Activated T-helper 1 cell treated with anti-CD3 and anti-CD28 coated beads, Interleukin-12 subunit alpha, Interleukin-12 subunit beta, Interleukin-2, Interleukin-4 antibody, amounts not matched to agents 30 ng/mL and 10 ng/mL and 1 ng/mL, durations not matched to agents 14 hours and 24 hours and 36 hours (primary cell): ENCODE results near the gene UGT1A4. TPM values are rescaled to one million over a fixed set of nuclear protein-coding genes. Genes with fewer than 3 reads are reported as not detected.
"Not testable (repeated sequence)": the region's sequence is repeated elsewhere in the genome, so short reads cannot be mapped to it uniquely, and the experiment has no call there.

Experiments
- DNase-seq: peaks from one replicate; pipeline ENCODE4 v3.0.0; 2021; ENCODE audit warnings: low spot score
- H3K27ac Mint-ChIP-seq: one replicate; pipeline ENCODE4 v1.8.0; 2021; ENCODE audit warnings: mild to moderate bottlenecking, mixed read lengths
- H3K27me3 Mint-ChIP-seq: one replicate; pipeline ENCODE4 v1.8.0; 2022; ENCODE audit warnings: mild to moderate bottlenecking, moderate library complexity, mixed read lengths; ENCODE audit not compliant: insufficient read depth
- H3K36me3 Mint-ChIP-seq: one replicate; pipeline ENCODE4 v1.8.0; 2021; ENCODE audit warnings: low read depth, mixed read lengths
- H3K4me1 Mint-ChIP-seq: one replicate; pipeline ENCODE4 v1.8.0; 2021; ENCODE audit warnings: low read depth, mixed read lengths
- H3K4me3 Mint-ChIP-seq: one replicate; pipeline ENCODE4 v1.8.0; 2021; ENCODE audit warnings: mild to moderate bottlenecking, moderate library complexity, mixed read lengths
- H3K9me3 Mint-ChIP-seq: one replicate; pipeline ENCODE4 v1.8.0; 2021; ENCODE audit warnings: mixed read lengths
- intact Hi-C: fragments of 100-400 bp; cut with micrococcal nuclease; formaldehyde crosslinking; loops from one replicate; pipeline ENCODE4 v1.15.1; 2024
- total RNA-seq: library from RNA; stranded (reverse); gene quantifications from 2 replicates; pipeline ENCODE4 v1.2.3, GENCODE V29; 2022

The UGT1A4 gene
- total RNA-seq, 1 donor from 2014 or later, result not detected

DNA sequence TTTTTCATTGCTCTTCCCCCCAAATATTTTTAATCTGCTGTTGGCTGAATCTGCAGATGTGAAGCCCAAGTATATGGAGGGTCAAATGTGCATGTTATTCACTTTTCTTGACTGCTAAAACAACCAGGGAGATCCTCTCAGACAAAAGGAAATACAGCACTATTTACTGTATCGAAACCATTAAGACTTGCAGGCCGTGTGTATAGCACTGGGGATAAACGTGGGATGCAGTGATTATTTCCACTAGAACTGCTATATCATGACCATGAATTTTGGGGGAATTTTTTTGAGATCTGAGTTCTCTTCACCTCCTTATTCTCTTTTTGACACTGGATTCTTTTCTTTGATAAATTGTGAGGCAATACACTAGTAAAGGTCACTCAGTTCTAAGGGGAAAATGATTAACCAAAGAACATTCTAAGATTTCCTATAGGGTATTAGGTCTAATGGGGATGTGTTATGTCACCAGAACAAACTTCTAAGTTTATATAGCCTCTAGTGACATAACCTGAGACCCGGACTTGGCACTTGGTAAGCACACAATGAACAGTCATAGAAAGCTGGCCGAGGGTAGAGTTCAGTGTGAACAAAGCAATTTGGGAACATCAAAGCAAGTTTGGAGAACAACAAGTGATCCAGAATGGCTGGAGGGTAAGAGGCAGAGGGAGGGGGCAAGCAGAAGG lies 26.7 kb downstream of the UGT1A4 start:
- H3K4me1 Mint-ChIP-seq, result no peaks in the 10 kb centered on the region
- no peak overlapping the region for H3K4me3 Mint-ChIP-seq
- H3K9me3 Mint-ChIP-seq, result peaks cover 10% of the 10 kb centered on the region
- H3K27ac Mint-ChIP-seq, result no peak overlapping the region
- no peak for DNase-seq
- no peaks in the 10 kb centered on the region for H3K36me3 Mint-ChIP-seq
- intact Hi-C loops, result no loop called here
- no peaks in the 10 kb centered on the region for H3K27me3 Mint-ChIP-seq

DNA sequence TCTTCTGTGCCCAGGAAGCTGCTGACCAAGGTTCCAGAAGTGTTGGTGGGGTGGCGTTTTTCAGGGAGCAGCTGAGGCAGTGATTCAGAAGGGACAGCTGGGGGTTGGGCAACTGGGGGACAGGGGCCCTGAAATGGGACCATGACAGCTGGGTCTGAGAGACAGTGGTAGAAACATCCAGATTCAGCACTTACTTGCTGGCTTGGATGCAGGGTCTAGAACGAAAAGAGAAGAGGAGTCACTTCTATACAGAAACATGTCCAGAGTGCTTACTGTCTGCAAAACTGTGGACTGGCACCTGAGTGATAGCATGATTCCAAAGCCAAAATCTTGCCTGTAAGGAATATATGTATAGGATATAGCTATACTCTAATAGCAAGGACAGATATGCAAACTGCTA lies 27.3 kb downstream of the UGT1A4 start:
- H3K27ac Mint-ChIP-seq, H3K36me3 Mint-ChIP-seq, intact Hi-C loops, H3K4me1 Mint-ChIP-seq, DNase-seq, H3K27me3 Mint-ChIP-seq, H3K4me3 Mint-ChIP-seq: not testable (repeated sequence)
- peaks cover 12% of the 10 kb centered on the region for H3K9me3 Mint-ChIP-seq

GRCh38 chr2:233746475-233747282 lies 28.1 kb downstream of the UGT1A4 start:
- peaks cover 21% of the 10 kb centered on the region for H3K9me3 Mint-ChIP-seq
- H3K4me1 Mint-ChIP-seq, result no peaks in the 10 kb centered on the region
- no peak overlapping the region for H3K4me3 Mint-ChIP-seq
- H3K27ac Mint-ChIP-seq, result no peak overlapping the region
- H3K36me3 Mint-ChIP-seq, result peaks cover 1% of the 10 kb centered on the region
- no peaks in the 10 kb centered on the region for H3K27me3 Mint-ChIP-seq
- DNase-seq, result no peak
- intact Hi-C loops, result no loop called here

DNA sequence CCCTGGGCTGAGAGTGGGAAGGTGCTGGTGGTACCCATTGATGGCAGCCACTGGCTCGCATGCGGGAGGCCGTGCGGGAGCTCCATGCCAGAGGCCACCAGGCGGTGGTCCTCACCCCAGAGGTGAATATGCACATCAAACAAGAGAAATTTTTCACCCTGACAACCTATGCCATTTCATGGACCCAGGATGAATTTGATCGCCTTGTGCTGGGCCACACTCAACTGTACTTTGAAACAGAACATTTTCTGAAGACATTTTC lies 28.7 kb downstream of the UGT1A4 start:
- no peak for DNase-seq
- intact Hi-C loops, result no loop called here
- Mint-ChIP-seq H3K4me3 (no peak overlapping the region), H3K36me3 (peaks cover 1% of the 10 kb centered on the region), H3K9me3 (peaks cover 25% of the 10 kb centered on the region), H3K27ac (no peak overlapping the region), H3K27me3 (no peaks in the 10 kb centered on the region), H3K4me1 (no peaks in the 10 kb centered on the region)

DNA sequence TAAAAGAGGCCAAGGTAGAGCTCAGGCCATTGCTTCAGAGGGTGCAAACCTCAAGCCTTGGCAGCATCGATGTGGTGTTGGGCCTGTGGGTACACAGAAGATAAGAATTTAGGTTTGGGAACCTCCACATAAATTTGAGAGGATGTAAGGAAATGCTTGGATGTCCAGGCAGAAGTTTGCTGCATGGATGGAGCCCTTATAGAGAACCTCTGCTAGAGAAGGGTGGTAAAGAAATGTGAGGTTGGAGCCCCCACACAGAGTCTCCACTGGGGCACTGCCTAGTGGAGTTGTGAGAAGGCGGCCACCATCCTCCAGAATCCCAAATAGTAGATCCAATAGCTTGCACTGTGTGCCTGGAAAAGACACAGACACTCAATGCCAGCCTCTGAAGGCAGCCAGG lies 32.2 kb downstream of the UGT1A4 start:
- H3K4me1 Mint-ChIP-seq, H3K27me3 Mint-ChIP-seq, DNase-seq, H3K36me3 Mint-ChIP-seq, H3K27ac Mint-ChIP-seq, H3K4me3 Mint-ChIP-seq, intact Hi-C loops: not testable (repeated sequence)
- H3K9me3 Mint-ChIP-seq, result peaks cover 25% of the 10 kb centered on the region

DNA sequence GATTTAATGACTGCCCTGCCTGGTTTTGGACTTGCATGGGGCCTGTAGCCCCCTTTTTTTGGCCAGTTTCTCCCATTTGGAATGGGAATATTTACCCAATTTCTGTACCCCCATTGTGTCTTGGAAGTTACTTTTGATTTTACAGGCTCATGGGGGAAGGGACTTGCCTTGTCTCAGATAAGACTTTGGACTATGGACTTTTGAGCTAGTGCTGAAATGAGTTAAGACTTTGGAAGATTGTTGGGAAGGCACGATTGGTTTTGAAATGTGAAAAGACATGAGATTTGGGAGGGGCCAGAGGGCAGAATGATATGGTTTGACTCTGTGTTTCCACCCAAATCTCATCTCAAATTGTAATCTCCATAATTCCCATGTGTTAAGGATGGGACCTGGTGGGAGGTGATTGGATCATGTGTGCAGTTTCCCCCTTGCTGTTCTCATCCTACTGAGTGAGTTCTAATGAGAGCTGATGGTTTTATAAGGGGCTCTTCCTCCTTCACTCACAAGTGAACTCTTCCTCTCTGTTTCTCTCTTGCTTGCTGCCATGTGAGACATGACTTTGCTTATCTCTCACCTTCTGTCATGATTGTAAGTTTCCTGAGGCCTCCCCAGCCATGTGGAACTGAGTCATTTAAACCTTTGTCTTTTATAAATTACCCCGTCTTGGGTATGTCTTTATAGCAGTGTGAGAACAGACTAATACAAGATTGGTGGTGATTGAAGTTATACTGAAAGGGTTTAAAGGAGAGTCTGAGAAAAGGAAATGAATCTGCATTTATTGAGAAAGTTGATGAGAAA lies 32.9 kb downstream of the UGT1A4 start:
- H3K27ac Mint-ChIP-seq, H3K36me3 Mint-ChIP-seq, H3K27me3 Mint-ChIP-seq, H3K4me3 Mint-ChIP-seq, H3K4me1 Mint-ChIP-seq, intact Hi-C loops, DNase-seq: not testable (repeated sequence)
- H3K9me3 Mint-ChIP-seq, result peaks cover 25% of the 10 kb centered on the region

GRCh38 chr2:233754872-233755611 lies 36.5 kb downstream of the UGT1A4 start:
- Mint-ChIP-seq H3K4me1 (no peaks in the 10 kb centered on the region), H3K27me3 (peaks cover 2% of the 10 kb centered on the region), H3K36me3 (peaks cover 1% of the 10 kb centered on the region), H3K9me3 (peaks cover 17% of the 10 kb centered on the region), H3K27ac (no peak overlapping the region), H3K4me3 (no peak overlapping the region)
- intact Hi-C loops, result no loop called here
- DNase-seq, result no peak

- no peak overlapping the region for H3K4me3 Mint-ChIP-seq
- peaks cover 1% of the 10 kb centered on the region for H3K36me3 Mint-ChIP-seq
- H3K9me3 Mint-ChIP-seq, result peaks cover 6% of the 10 kb centered on the region
- no peak for DNase-seq
- no peaks in the 10 kb centered on the region for H3K4me1 Mint-ChIP-seq
- H3K27me3 Mint-ChIP-seq, result peaks cover 2% of the 10 kb centered on the region
- intact Hi-C loops, result no loop called here
- H3K27ac Mint-ChIP-seq, result no peak overlapping the region
Observed at GRCh38 chr2:233756429-233757081, 38.0 kb downstream of the UGT1A4 start.

- no peaks in the 10 kb centered on the region for H3K9me3 Mint-ChIP-seq
- H3K4me1 Mint-ChIP-seq, result no peaks in the 10 kb centered on the region
- no peak overlapping the region for H3K27ac Mint-ChIP-seq
- intact Hi-C loops, result no loop called here
- no peak overlapping the region for H3K4me3 Mint-ChIP-seq
- H3K27me3 Mint-ChIP-seq, result peaks cover 2% of the 10 kb centered on the region
- DNase-seq, result no peak
- H3K36me3 Mint-ChIP-seq, result no peaks in the 10 kb centered on the region
Observed at GRCh38 chr2:233758141-233758540, 39.6 kb downstream of the UGT1A4 start.

- Mint-ChIP-seq H3K27me3 (peaks cover 2% of the 10 kb centered on the region), H3K4me1 (no peaks in the 10 kb centered on the region), H3K9me3 (no peaks in the 10 kb centered on the region), H3K4me3 (no peak overlapping the region), H3K27ac (no peak overlapping the region), H3K36me3 (no peaks in the 10 kb centered on the region)
- intact Hi-C loops, result no loop called here
- DNase-seq, result no peak
Observed at GRCh38 chr2:233758849-233759248, 40.3 kb downstream of the UGT1A4 start.

GRCh38 chr2:233760043-233760442 lies 41.5 kb downstream of the UGT1A4 start, which contains the start of gene UGT1A1:
Gene UGT1A1, plus strand, starts transcription at chr2:233760270. Its CDS starts 18 bp downstream, at chr2:233760288.
- DNase-seq, result no peak
- Mint-ChIP-seq H3K9me3 (no peaks in the 10 kb centered on the region), H3K4me1 (no peaks in the 10 kb centered on the region), H3K27me3 (peaks cover 2% of the 10 kb centered on the region), H3K27ac (no peak within 1 kb of the TSS), H3K36me3 (no peaks in the 10 kb centered on the region), H3K4me3 (no peak within 1 kb of the TSS)
- intact Hi-C loops, result no loop called here

DNA sequence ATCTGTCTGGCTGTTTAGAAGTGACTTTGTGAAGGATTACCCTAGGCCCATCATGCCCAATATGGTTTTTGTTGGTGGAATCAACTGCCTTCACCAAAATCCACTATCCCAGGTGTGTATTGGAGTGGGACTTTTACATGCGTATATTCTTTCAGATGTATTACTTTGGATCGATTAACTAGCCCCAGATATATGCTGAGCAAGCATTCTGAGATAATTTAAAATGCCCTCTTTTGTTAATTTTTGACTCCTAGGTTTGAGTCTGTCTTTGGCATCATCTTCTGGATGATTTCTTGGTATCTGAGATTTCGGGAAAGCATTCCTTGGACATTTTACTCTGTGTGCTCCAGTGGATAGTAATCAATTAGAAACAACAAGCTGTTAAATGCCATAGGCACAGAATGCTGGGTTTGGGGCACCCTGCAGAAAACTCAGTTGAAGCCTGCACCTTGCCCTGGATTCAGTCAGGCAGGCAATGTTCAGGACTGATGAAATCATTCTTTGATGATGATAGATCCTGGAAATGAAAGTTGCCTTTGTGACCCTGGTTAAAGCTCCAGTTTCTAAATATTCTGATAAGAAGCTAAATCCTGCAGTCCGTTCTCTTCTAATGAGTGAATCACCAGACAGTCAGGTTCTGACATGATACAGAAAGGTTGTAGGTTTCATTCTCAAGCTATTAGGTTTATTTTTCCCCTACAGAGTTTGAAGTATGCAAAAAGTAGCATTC lies 42.7 kb downstream of the UGT1A4 start:
- H3K4me3 Mint-ChIP-seq, result no peak overlapping the region
- no peaks in the 10 kb centered on the region for H3K9me3 Mint-ChIP-seq
- H3K36me3 Mint-ChIP-seq, result no peaks in the 10 kb centered on the region
- intact Hi-C loops, result no loop called here
- H3K4me1 Mint-ChIP-seq, result no peaks in the 10 kb centered on the region
- H3K27me3 Mint-ChIP-seq, result peaks cover 2% of the 10 kb centered on the region
- H3K27ac Mint-ChIP-seq, result no peak overlapping the region
- DNase-seq, result no peak
